OCI-LY7 (cell line): ENCODE results near the gene SPATA18. TPM values are rescaled to one million over a fixed set of nuclear protein-coding genes. Genes with fewer than 3 reads are reported as not detected.

Experiments used
- BruUV-seq: library from RNA; stranded (reverse); fragments of 400-500 nt; replicated peaks from 2 replicates; lab custom pipeline; 2021; lab: Mats Ljungman, UMichigan
- CTCF ChIA-PET: fragments of 300-600 bp; sonication (Branson Sonifier 250); formaldehyde crosslinking; loops from one replicate; lab custom pipeline; 2022; ENCODE audit warnings: antibody characterized with exemption; ENCODE audit not compliant: unreplicated experiment; lab: Charles Lee
- POLR2A ChIA-PET: fragments of 300-600 bp; sonication (Branson Sonifier 250); formaldehyde crosslinking; loops from one replicate; lab custom pipeline; 2022; ENCODE audit warnings: antibody characterized with exemption; lab: Charles Lee
- DNase-seq: peaks from one replicate; pipeline ENCODE4 v3.0.0-alpha.2; 2015; ENCODE audit warnings: low spot score
- H2AFZ ChIP-seq: fragments of 200-600 bp; sonication (generic), shearing (Covaris generic); 2 replicates; pipeline ENCODE4 v1.6.1; 2014; ENCODE audit warnings: mild to moderate bottlenecking, antibody characterized with exemption, low read length, moderate library complexity
- H3K27ac ChIP-seq: fragments of 200-600 bp; sonication (generic); 2 replicates; pipeline ENCODE4 v1.5.1; 2014; ENCODE audit warnings: mixed run types, low read depth, mild to moderate bottlenecking, moderate library complexity, low read length, inconsistent platforms; ENCODE audit not compliant: poor library complexity, severe bottlenecking
- H3K36me3 ChIP-seq: fragments of 200-600 bp; sonication (generic); 2 replicates; pipeline ENCODE4 v1.6.1; 2014; ENCODE audit warnings: mild to moderate bottlenecking, antibody characterized with exemption, low read length, moderate library complexity, mixed read lengths; ENCODE audit not compliant: insufficient read depth
- H3K4me1 ChIP-seq: fragments of 200-600 bp; sonication (generic); 2 replicates; pipeline ENCODE4 v1.5.1; 2014; ENCODE audit warnings: mild to moderate bottlenecking, low read length; ENCODE audit not compliant: insufficient read depth, poor library complexity, severe bottlenecking
- H3K4me2 ChIP-seq: fragments of 200-600 bp; sonication (generic); 2 replicates; pipeline ENCODE4 v1.6.1; 2014; ENCODE audit warnings: mild to moderate bottlenecking, low read length
- H3K4me3 ChIP-seq: fragments of 200-600 bp; sonication (generic); 2 replicates; pipeline ENCODE4 v1.5.1; 2014; ENCODE audit warnings: mild to moderate bottlenecking, low read depth, low read length; ENCODE audit not compliant: poor library complexity, severe bottlenecking
- H3K79me2 ChIP-seq: fragments of 200-600 bp; sonication (generic); 2 replicates; pipeline ENCODE4 v1.6.1; 2016; ENCODE audit warnings: low read depth, mild to moderate bottlenecking, low read length, moderate library complexity, mixed read lengths; ENCODE audit not compliant: insufficient read depth
- H3K9me2 ChIP-seq: fragments of 200-600 bp; sonication (generic); 2 replicates; pipeline ENCODE4 v1.6.1; 2016; ENCODE audit warnings: mild to moderate bottlenecking, low read length, mixed read lengths; ENCODE audit not compliant: insufficient read depth
- H3K9me3 ChIP-seq: fragments of 200-600 bp; sonication (generic); 2 replicates; pipeline ENCODE4 v1.6.1; 2014; ENCODE audit warnings: mild to moderate bottlenecking, mixed run types, low read length, mixed read lengths
- H4K20me1 ChIP-seq: fragments of 200-600 bp; sonication (generic); 2 replicates; pipeline ENCODE4 v1.6.1; 2014; ENCODE audit warnings: mild to moderate bottlenecking, antibody characterized with exemption, low read length, moderate library complexity, mixed read lengths; ENCODE audit not compliant: insufficient read depth
- EZH2phosphoT487 ChIP-seq: fragments of 200-600 bp; sonication (generic); IDR thresholded peaks from 2 replicates; pipeline ENCODE4 v1.6.1; 2018; ENCODE audit warnings: low read depth, borderline replicate concordance, mild to moderate bottlenecking, mixed run types, antibody characterized with exemption, low read length, moderate library complexity, mixed read lengths
- intact Hi-C: fragments of 100-400 bp; cut with micrococcal nuclease; formaldehyde crosslinking; loops from one replicate; pipeline ENCODE4 v1.10.0; 2022; ENCODE audit not compliant: unreplicated experiment
- total RNA-seq, 2 experiments: library from RNA; depleted of rRNA in 1 of 2; stranded (reverse); fragments of >200 nt in 1 of 2; shearing (Covaris generic) in 1 of 2; gene quantifications; 2 replicates each; pipeline ENCODE4 v1.2.3, GENCODE V29; 2014 to 2022
- TF ChIP-seq, protein P1 (sequence below): fragments of 200-600 bp; sonication (generic); conservative IDR thresholded peaks from 2 replicates; pipeline ENCODE4 v1.5.1; 2014; ENCODE audit warnings: mild to moderate bottlenecking, antibody characterized with exemption, low read length, moderate library complexity, mixed read lengths

The SPATA18 gene
- total RNA-seq, 2 experiments from 2014 or later: not detected

DNA sequence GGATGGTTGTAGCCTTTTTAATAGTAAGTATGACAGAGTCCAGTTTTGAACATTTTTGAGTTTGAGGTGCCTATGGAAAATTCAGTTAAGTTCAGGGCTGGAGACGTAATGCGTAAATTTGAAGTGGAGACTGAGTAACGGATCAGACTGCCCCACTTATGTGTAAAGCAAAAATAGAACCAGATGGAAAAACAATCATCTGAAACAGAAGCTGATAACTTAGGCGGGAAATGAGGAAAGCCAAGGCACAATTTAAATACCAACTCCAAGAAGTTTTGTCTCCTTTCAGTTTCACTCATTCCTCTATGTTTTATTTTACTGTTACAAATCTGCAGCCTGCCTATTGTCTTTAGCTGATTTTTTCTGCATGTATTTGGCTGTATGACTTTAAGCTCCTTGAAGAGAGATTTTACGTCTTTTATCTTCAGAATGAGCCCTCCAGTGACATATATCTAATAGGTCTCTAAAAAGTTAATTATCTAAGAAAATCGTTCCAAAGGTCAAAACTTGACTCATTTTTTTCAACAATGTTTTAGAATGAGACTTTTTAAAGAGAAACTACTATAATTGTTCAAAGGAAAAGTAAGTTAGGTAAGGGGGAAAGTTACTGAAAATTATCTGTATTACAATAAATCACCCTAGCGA lies 14.1 kb upstream of the SPATA18 start:
- no peak overlapping the region for H3K27ac ChIP-seq
- H4K20me1 ChIP-seq: no peaks in the 10 kb centered on the region
- DNase-seq: no peak
- H3K36me3 ChIP-seq: peaks cover 2% of the 10 kb centered on the region; the same call in 1 of the 2 replicates
- H3K4me2 ChIP-seq: peak overlapping the region; percentile 83
- no peaks in the 10 kb centered on the region for H3K9me2 ChIP-seq
- ChIA-PET CTCF (no interaction called here), POLR2A (interaction anchor here (0.5 to 2.9 kb wide), 6 partner anchors 9 to 208 kb away, joined by 3 to 15 read pairs (median 3); partner anchors contain the start of gene DCUN1D4)
- intact Hi-C loops: loop anchor here (2.0 kb wide), 1 partner anchor 194 kb away; the partner anchor contains the start of gene DCUN1D4
- H3K4me3 ChIP-seq: peak overlapping the region; percentile 96
- TF ChIP-seq EZH2phosphoT487: no peak
- TF ChIP-seq, protein P1, sequence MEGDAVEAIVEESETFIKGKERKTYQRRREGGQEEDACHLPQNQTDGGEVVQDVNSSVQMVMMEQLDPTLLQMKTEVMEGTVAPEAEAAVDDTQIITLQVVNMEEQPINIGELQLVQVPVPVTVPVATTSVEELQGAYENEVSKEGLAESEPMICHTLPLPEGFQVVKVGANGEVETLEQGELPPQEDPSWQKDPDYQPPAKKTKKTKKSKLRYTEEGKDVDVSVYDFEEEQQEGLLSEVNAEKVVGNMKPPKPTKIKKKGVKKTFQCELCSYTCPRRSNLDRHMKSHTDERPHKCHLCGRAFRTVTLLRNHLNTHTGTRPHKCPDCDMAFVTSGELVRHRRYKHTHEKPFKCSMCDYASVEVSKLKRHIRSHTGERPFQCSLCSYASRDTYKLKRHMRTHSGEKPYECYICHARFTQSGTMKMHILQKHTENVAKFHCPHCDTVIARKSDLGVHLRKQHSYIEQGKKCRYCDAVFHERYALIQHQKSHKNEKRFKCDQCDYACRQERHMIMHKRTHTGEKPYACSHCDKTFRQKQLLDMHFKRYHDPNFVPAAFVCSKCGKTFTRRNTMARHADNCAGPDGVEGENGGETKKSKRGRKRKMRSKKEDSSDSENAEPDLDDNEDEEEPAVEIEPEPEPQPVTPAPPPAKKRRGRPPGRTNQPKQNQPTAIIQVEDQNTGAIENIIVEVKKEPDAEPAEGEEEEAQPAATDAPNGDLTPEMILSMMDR: no peak
- peaks cover 18% of the 10 kb centered on the region; the same call in 1 of the 2 replicates for H3K79me2 ChIP-seq
- peaks cover 17% of the 10 kb centered on the region for H3K4me1 ChIP-seq
- no TSS peak for BruUV-seq
- H3K9me3 ChIP-seq: no peaks in the 10 kb centered on the region
- peak overlapping the region; percentile 85; the same call in 1 of the 2 replicates for H2AFZ ChIP-seq

DNA sequence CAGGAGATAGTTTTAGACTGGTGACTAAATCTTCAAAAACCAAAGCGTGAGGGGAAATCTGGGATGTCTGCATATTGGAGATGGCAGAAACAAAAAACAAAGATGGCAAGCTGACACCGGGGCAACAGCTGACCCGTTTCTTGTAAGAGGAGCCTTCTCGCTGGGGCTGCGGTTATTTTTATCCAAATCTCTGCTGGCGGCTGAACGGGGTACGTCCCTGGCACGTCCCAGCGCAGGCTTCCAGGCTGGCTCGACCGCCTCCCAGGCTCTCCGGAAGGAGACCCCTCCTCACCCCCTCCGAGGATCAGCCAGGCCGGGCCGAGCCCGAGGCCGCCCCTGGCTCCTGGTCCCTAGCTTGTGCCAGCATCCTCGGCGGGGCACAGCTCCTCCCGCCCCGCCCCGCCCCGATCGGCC lies 13.4 kb upstream of the SPATA18 start:
- Histone ChIP-seq H4K20me1 (no peaks in the 10 kb centered on the region), H3K4me3 (peak overlapping the region; percentile 96), H3K36me3 (no peaks in the 10 kb centered on the region; the same call in 1 of the 2 replicates), H3K4me1 (peaks cover 17% of the 10 kb centered on the region), H3K79me2 (peaks cover 18% of the 10 kb centered on the region; the same call in 1 of the 2 replicates), H3K4me2 (peak overlapping the region; percentile 83), H3K9me2 (no peaks in the 10 kb centered on the region), H2AFZ (peak overlapping the region; percentile 85), H3K9me3 (no peaks in the 10 kb centered on the region), H3K27ac (peak overlapping the region; percentile 2)
- no TSS peak for BruUV-seq
- TF ChIP-seq, protein P1: no peak
- no peak for TF ChIP-seq EZH2phosphoT487
- peak; percentile 51 for DNase-seq
- ChIA-PET POLR2A (interaction anchor here (1.0 to 2.9 kb wide), 2 partner anchors 195 to 198 kb away, joined by 3 to 15 read pairs; partner anchors contain the start of gene DCUN1D4), CTCF (no interaction called here)
- intact Hi-C loops: loop anchor here (2.0 kb wide), 2 partner anchors 195 to 675 kb away; partner anchors contain the start of gene DCUN1D4
